NCI-H2107 (cell line): Measurements from ENCODE around the gene QPRT.
"Not testable (repeated sequence)": the region's sequence is repeated elsewhere in the genome, so short reads cannot be mapped to it uniquely, and the experiment has no call there.

Experiments used
- DNase-seq: peaks from one replicate; lab custom pipeline; 2025; lab: John Stamatoyannopoulos, UW

QPRT gene

DNA sequence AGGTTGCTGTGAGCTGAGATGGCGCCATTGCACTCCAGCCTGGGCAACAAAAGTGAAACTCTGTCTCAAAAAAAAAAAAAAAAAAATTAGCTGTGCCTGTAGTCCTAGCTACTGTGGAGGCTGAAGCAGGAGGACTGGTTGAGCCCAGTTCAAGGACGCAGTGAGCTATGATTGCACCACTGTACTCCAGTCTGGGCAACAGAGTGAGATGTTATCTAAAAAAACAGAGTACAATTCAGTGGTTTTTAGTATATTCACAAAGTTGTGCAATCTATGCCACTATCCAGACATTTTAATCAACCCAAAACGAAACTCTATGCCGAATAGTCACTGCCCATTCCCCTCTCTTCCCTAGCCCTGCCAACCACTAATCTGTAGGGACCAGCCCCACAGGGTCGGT lies 41.7 kb downstream of the QPRT start:
- no peak for DNase-seq

DNA sequence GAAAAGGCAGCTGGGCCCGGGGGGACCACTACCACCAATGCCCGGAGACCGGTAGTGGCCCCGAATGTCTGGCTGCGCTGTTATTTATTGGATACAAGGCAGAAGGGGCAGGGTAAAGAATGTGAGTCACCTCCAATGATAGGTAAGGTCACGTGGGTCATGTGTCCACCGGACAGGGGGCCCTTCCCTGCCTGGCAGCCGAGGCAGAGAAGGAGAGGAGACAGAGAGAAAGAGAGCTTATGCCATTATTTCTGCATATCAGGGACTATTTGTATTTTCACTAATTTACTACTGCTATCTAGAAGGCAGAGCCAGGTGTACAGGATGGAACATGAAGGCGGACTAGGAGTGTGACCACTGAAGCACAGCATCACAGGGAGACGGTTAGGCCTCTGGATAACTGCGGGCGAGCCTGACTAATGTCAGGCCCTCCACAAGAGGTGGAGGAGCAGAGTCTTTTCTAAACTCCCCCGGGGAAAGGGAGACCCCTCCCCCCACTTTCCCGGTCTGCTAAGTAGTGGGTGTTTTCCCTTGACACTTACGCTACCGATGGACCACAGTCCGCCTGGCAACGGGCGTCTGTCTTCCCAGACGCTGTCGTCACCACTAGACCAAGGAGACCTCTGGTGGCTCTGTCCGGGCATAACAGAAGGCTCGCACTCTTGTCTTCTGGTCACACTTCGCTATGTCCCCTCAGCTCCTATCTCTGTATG lies 42.3 kb downstream of the QPRT start:
- not testable (repeated sequence) for DNase-seq

DNA sequence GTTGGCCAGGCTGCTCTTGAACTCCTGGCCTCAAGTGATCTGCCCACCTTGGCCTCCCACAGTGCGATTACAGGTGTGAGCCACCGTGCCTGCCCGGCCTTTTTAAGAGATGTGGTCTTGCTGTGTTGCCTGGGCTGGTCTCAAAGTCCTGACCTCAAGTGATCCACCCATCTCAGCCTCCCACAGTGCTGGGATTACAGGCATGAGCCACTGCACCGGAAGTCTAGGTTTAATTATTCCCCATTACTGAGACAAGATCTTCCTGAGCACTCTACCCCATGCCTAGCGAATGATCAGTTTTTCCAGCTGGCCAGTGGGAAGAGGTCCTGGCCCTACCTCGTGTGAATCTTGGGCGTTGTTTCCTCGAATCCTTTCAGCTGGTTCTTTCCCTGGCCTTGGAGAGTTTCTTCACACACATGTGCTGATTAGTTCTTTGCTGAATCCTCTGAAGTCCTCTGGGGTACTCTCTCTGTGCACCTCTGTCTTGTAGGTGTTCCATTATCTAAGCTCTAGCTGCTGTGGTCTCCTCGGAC lies 47.9 kb downstream of the QPRT start:
- no peak for DNase-seq

DNA sequence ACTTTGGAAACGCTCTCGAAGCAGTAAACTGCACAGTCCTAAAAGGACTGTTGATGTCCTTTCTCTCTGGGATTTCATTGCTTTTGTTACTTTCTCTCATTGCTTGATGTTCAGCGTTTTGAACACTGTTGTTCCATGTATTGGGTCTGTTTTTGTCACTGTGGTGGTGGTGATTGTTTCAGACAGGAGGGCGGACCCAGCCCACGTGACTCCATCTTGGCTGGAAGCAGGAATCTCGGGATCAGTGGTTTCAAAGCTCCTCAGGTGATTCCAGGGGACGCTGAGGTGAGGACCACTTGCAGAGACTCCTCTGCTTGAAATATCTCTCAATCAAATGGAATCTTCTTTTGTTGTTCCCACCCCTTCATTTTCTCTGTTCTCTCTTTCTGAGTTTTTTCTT lies 48.5 kb downstream of the QPRT start:
- DNase-seq = no peak

DNA sequence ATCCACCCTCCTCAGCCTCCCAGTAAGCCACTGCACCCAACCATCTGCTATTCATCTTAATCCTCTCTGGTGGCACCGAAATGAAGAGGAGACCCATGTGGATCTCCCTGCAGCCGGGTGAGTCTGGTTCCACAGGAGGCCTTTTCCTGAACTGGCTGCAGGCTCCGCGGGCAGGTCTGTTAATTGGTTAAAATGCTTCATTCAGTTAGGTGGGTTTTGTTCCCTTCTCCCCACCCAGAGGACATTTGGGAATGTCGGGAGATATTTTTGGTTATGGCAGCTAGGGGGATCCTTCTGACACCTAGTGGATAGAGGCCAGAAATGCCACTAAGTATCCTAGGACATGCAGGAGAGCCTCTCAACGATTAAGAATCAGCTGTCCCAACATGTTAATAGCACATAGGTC lies 50.1 kb downstream of the QPRT start:
- DNase-seq = no peak

DNA sequence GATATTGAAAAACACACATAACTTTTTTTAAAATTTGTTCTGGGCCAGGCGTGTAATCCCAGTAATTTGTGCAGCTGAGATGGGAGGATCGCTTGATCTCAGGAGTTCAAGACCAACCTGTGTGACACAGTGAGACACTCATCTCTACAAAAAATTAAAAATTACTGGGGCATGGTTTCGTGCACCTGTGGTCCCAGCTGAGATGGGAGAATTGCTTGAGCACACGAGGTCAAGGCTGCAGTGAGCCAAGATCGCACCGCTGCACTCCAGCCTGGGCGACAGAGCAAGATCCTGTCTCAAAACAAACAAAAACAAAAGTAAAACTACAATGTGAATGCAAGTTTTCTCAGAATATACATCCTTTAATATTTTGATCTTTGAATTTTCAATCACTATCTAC lies 51.7 kb downstream of the QPRT start:
- DNase-seq = no peak

DNA sequence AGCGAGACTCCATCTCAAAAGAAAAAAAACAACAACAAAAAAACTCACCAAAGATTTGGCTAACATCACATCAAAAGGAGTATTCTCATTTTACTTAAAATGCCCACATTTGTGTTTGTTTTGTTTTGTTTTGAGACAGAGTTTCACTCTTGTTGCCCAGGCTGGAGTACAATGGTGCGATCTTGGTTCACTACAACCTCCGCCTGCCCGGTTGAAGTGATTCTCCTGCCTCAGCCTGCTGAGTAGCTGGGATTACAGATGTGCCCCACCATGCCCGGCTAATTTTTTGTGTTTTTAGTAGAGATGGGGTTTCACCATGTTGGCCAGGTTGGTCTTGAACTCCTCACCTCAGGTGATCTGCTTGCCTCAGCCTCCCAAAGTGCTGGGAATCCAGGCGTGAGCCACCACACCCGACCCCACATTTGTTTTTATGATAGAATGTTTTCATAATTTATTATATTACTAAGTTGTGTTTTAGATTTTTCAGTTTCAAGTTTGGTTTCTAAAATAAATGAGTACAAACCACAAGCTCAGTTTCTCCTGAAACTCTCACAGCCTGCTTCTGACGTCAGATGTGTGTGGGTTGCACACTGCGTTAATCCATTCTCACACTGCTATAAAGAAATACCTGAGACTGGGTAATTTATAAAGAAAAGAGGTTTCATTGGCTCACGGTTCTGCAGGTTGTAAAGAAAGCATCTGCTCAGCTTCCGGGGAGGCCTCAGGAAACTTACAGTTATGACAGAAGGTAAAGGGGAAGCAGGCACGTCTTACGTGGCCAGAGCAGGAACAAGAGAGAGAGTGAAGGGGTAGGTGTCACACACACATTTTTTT lies 53.0 kb downstream of the QPRT start:
- DNase-seq = not testable (repeated sequence)

DNA sequence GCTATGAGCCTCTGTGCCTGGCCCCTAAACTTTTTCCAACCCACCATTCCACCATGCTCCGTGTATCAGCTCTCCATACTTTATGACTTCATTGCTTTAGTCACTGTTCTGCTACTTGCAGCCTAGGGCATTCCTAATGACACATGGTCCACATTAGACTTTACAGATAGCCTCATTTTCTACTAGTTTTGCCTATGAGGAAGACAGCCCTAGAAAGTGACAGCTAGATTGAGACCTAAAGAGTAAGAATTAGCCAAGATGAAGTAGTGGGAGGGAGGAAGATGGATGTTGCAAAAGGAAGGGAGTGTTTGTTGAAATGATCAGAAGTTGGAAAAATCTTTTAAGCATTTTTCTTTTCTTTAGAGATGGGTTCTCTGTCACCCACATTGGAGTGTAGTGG lies 55.8 kb downstream of the QPRT start:
- DNase-seq = no peak

DNA sequence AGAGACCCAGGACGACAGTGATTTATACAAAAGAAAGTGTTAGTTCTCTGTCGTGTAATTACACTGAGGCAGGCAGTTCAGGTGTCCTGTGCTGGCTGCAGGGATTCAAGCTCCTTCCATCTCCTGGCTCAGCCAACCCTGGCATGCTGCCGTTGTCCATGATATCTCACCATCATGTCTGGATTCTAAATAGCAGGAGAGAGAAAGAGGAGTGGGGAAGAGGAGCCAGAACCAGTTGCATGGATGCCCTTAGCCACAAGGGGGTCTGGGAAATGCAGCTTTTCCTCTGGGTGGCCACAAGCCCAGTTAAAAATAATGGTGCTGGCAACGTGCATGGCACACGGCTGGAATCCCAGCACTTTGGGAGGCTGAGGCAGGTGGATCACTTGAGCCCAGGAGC lies 57.1 kb downstream of the QPRT start:
- no peak for DNase-seq

DNA sequence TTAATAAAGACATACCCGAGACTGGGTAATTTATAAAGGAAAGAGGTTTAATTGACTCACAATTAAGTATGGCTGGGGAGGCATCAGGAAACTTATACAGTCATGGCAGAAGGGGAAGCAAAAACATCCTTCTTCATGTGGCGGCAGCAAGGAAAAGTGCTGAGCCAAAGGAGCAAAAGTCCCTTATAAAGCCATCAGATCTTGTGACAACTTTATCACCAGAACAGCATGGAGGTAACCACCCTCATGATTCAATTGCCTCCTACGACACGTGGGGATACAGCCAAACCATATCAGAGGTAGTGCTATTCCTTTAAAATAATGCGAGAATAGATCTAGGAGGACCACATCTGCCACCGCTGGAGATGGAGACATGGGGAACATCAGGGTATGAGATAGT lies 57.8 kb downstream of the QPRT start:
- DNase-seq = no peak

DNA sequence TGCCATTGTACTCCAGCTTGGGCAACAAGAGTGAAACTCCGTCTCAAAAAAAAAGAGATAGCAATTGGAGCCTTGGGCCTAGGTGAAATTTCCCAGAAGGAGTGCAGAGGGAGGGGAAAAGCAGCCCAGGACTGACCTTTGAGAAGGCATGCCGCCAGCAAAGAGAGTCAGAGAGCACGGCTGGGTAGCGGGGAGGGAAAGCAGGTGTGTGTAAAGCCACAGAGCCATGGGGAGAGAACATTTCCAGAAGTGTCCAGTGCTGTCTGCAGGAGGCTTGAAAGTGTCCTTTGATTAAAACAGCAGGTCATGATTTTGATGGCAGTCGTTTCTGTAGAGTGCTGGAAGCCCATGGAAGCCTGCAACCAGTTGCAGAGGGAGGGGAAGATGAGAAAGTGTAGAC lies 58.7 kb downstream of the QPRT start:
- no peak for DNase-seq

DNA sequence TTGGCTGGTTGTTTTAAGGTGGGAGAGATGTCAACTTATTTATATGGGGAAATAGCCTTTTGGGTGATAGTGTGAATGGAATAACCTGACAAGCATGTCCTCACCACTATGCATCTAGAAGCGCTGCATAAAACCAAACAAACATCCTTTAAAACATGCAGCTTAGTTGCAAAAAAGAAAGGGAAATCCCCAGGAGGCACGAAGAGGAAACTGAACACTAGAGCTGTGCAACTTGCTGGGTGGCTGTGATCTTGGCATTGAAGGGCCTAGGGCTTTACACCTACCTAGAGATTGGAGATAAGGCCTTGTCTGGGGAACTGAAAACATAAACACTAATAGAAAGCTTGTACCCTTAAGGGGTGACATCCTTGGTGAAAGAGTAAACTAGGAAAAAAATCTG lies 59.5 kb downstream of the QPRT start:
- no peak for DNase-seq

DNA sequence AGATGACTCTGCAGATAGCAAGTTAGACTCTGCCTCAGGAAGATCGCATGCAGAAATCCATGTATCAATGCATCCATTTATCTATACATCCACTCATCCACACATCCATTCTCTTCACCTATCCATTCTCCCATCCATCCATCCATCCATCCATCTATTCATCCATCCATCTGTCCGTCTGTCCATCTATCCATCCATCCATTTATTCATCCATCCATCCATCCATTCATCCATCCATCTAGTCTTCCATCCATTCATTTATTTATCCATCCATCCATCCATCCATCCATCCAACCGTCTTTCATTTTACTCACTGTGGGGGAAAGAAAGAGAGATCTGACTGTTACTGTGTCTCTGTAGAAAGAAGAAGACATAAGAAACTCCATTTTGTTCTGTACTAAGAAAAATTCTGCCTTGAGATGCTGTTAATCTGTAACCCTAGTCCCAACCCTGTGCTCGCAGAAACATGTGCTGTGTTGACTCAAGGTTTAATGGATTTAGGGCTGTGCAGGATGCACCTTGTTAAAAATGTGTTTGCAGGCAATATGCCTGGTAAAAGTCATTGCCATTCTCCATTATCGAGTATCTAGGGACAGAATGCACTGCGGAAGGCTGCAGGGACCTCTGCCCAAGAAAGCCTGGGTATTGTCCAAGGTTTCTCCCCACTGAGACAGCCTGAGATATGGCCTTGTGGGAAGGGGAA lies 61.1 kb downstream of the QPRT start:
- not testable (repeated sequence) for DNase-seq

DNA sequence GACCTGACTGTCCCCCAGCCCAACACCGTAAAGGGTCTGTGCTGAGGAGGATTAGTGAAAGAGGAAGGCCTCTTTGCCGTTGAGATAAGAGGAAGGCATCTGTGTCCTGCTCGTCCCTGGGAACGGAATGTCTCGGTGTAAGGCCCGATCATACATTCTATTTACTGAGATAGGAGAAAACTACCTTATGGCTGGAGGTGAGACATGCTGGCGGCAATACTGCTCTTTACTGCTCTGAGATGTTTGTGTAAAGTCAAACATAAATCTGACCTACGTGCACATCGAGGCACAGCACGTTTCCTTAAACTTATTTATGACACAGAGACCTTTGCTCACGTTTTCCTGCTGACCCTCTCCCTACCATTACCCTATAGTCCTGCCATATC lies 61.6 kb downstream of the QPRT start:
- DNase-seq = not testable (repeated sequence)

DNA sequence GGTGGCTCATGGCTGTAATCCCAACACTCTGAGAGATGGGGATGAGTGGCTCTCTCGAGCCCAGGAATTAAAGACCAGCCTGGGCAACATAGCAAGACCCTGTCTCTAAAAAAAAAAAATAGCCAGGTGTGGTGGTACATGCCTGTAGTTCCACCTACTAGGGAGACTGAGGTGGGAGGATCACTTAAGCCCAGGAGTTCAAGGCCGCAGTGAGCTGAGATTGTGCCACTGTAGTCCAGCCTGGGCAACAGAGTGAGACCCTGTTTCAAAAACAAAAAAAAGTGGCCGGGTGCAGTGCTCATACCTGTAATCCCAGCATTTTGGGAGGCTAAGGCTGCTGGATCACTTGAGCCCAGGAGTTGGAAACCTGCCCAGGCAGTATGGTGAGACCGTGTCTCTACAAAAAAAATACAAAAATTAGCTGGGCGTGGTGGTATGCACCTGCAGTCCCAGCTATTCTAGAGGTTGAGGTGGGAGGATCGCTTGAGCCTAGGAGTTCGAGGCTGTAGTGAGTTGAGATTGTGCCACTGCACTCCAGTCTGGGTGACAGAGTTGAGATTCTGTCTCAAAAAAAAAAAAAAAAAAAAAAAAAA lies 63.8 kb downstream of the QPRT start:
- no peak for DNase-seq

DNA sequence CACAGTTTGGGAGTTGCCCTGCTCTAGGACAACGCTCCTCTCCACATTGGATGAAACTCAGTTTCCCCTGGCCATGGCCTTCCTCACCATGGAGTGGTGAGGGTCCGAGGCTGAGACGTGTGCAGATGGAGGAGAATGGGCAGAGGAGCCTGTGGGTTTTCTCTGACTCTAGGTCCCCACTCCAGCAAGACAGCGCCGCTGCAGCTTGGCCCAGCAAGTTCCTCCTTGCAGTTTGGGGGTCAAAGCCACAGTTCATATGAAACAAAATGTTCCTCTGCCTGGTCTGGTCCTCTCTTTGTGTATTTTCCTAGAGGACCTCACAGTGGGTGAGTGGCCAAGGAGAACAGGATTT lies 64.5 kb downstream of the QPRT start:
- DNase-seq = no peak

DNA sequence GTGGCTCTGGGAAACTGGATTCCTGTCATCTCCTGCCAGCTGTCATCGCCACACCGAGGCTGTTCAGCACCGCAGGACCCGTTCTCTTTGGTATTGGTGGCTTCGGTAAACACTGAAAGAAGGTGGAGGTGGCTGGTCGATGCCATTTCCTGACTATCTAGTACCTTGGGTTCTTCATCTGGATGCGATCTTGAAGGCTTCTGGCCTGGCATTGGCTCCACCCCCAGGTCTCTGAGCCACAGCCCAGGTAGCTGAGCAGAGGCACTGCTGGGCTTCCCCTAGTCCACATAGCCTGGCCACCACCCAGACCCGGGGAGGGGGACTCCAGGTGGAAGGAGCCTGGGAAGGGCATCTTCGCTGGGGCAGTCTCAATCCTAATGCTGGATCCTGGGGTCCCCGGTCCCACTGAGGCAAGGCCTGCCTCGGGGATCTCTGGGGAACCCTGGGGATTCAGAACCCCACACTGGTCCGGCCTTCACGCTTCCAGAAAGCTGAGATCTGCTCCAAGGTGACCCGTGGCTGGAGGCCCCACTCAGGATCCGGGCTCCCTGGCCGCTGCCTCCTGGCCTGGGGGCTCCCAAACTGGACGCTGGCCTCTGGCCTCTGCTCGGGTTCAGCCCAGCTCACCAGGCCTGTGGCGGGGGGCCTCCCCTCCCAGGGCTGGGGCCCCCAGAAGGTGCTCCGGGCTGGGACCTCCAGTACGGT lies 65.0 kb downstream of the QPRT start:
- DNase-seq = no peak

DNA sequence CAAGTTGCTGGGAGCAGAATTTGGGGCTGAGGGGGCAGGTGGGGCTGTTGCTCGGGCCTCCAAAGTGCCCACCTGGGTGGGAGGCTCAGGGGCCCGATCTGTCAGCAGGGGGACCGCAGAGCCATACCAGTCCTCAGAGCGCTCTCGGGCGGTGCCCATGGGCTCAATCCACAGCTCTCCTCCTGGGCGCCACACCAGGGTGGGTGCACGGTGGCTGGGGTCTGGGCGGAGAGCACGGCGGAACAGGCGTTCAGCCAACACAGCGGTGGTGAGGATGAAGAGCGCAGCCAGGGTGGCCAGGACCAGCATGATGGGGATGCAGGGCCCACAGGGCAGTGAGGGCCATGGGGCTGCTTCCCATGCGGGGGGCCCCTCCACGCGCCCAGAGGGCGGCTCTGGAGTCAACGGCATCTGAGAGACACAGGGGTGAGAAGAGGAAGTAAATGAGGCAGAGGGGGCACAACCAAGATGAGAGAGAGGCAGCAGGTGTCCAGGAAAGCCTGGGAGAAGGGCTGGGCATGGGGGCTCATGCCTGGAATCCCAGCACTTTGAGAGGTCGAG lies 65.6 kb downstream of the QPRT start:
- DNase-seq = no peak

DNA sequence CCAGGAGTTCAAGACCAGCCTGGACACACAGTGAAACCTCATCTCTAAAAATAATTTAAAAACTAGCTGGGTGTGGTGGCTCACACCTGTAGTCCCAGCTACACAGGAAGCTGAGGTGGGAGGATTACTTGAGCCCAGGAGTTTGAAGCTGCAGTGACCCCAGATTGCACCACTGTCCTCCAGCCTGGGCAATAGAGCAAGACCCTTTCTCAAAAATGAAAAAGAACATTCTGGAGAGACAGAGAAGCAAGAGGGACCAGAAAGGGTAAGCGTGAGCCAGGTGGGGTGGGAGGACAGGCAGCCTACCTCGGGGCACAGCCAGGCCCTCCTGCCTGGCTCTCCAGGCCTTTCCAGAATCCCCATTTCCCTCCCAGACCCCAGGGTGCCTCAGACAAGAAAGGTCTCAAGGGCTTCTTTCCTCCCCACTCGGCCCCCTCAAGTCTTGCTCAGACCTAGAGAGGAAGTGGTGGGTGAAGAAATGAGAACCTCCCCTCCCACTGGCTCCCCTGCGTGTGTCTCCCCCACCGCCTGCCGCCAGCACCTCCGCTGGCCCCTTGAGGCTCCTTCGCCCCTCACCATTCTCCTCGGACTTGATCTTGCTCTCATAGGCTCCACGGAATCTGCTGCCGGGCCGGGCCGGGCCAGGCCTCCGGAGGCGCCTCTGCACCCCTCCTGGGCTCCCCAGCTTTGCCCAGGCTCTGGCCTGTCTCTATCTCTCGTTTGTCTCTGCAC lies 66.3 kb downstream of the QPRT start:
- no peak for DNase-seq

DNA sequence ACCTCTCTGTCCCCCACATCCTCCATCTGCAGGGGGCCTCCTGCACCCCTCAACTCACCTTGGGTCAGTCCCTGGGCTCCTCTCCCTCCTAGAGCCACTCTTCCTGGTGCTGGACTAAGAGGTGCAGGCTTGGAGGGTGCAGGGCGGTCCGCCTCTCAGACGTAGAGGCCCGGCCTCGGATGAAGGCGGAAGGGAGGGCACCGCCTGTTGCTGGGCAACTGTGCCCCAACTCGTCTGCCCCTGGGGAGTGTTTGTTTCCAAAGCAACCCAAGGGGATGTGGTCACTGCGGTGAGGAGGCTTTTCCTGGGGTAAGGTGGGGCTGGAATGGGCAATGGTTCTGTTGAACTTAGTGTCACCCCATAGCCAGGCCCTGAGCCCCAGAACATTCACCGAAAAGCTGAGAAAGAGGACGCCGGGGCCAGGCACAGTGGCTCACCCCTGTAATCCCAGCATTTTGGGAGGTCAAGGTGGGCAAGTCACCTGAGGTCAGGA lies 66.9 kb downstream of the QPRT start, which contains the start of gene C16orf54:
TSS of gene C16orf54 (minus strand) at position 138 of the 493 bp plus-strand sequence. CDS start 1,039 bp downstream, outside the sequence.
- no peak for DNase-seq
